A549 (cell line): ENCODE data around the gene PRKCZ. TPM values are rescaled to one million over a fixed set of nuclear protein-coding genes. Genes with fewer than 3 reads are reported as not detected.
A peak's percentile ranks its signal among the peaks of the same experiment; 100 is the strongest.

Source experiments
- ATAC-seq, 2 experiments: fragments of 200-7000 bp in 1 of 2; fragments of >200 bp in 1 of 2; cut with Nextera tagmentation in 1 of 2; cut with Tn5 transposase in 1 of 2; 3 replicates each; pipeline versions ENCODE4 v1.8.0 to v1.9.1; 2018 to 2020; ENCODE audit warnings: mild to moderate bottlenecking in 1 of 2, moderate library complexity in 1 of 2
- CTCF ChIA-PET: fragments of 300-600 bp; sonication (Branson Sonifier 250); formaldehyde crosslinking; extraction: SDS; loops from one replicate; lab custom pipeline; 2021; ENCODE audit warnings: antibody characterized with exemption, inconsistent platforms; lab: Yijun Ruan, JAX
- POLR2A ChIA-PET: fragments of 350-600 bp; formaldehyde crosslinking; extraction: SDS; loops from one replicate; lab custom pipeline; 2021; ENCODE audit warnings: antibody characterized with exemption, inconsistent platforms; lab: Yijun Ruan, JAX
- DNase-seq, 2 experiments: peaks; one replicate each; pipeline versions ENCODE4 v3.0.0 to v3.0.0-alpha.2; 2011 to 2016; ENCODE audit warnings: low read depth in 1 of 2, low spot score in 1 of 2
- FAIRE-seq: peaks from 2 replicates; lab custom pipeline; 2011; peaks lifted over from hg19 to GRCh38; lab: Jason Lieb, UNC
- H3K27ac ChIP-seq, 2 experiments: fragments of >200 bp; sonication (Bioruptor Twin); formaldehyde crosslinking; 3 replicates each; pipeline ENCODE4 v1.5.1; 2016 to 2017
- H3K4me1 ChIP-seq: fragments of >200 bp; sonication (Bioruptor Twin); formaldehyde crosslinking; 3 replicates; pipeline ENCODE4 v1.6.1; 2016
- H3K4me2 ChIP-seq: fragments of >200 bp; sonication (Bioruptor Twin); formaldehyde crosslinking; 3 replicates; pipeline ENCODE4 v1.6.1; 2016
- H3K4me3 ChIP-seq: fragments of >200 bp; sonication (Bioruptor Twin); formaldehyde crosslinking; 3 replicates; pipeline ENCODE4 v1.5.1; 2016
- H3K9me3 ChIP-seq: fragments of >200 bp; sonication (Bioruptor Twin); formaldehyde crosslinking; 3 replicates; pipeline ENCODE4 v1.6.1; 2016
- ATOH8 ChIP-seq: fragments of 250-450 bp; sonication (Bioruptor Pico); IDR thresholded peaks from 2 replicates; pipeline ENCODE4 v1.5.0; 2020; ENCODE audit warnings: low read depth, mild to moderate bottlenecking, moderate library complexity
- BHLHE40 ChIP-seq: IDR thresholded peaks from 2 replicates; pipeline ENCODE4 v1.6.1; 2012; ENCODE audit warnings: low read depth, low read length, inconsistent platforms
- CEBPB ChIP-seq, 2 experiments: fragments of >200 bp in 1 of 2; sonication (Bioruptor Twin) in 1 of 2; formaldehyde crosslinking in 1 of 2; IDR thresholded peaks; 2 replicates each; pipeline ENCODE4 v1.6.1; 2012 to 2016
- EHF ChIP-seq: fragments of 250-450 bp; sonication (Bioruptor Pico); IDR thresholded peaks from 2 replicates; pipeline ENCODE4 v1.5.0; 2020; ENCODE audit warnings: mild to moderate bottlenecking
- EHMT2 ChIP-seq: fragments of 200-600 bp; sonication (generic); IDR thresholded peaks from 2 replicates; pipeline ENCODE4 v1.6.1; 2016; ENCODE audit warnings: antibody characterized with exemption, low read depth, mild to moderate bottlenecking, moderate library complexity
- FOXS1 ChIP-seq: fragments of 250-450 bp; sonication (Bioruptor Pico); IDR thresholded peaks from 2 replicates; pipeline ENCODE4 v1.5.0; 2020; ENCODE audit warnings: mild to moderate bottlenecking, moderate library complexity
- GATA3 ChIP-seq: IDR thresholded peaks from 2 replicates; pipeline ENCODE4 v1.6.1; 2012; ENCODE audit warnings: borderline replicate concordance
- HES2 ChIP-seq: fragments of >200 bp; sonication (Bioruptor Twin); formaldehyde crosslinking; IDR thresholded peaks from 2 replicates; pipeline ENCODE4 v1.6.1; 2016
- HMGXB4 ChIP-seq: fragments of 250-450 bp; sonication (Bioruptor Pico); IDR thresholded peaks from 2 replicates; pipeline ENCODE4 v1.5.0; 2021; ENCODE audit warnings: mild to moderate bottlenecking, moderate library complexity, borderline replicate concordance
- MAFK ChIP-seq: fragments of 450-650 bp; IDR thresholded peaks from 2 replicates; pipeline ENCODE4 v1.6.1; 2014; ENCODE audit not compliant: partially characterized antibody
- NPAS2 ChIP-seq: fragments of 250-450 bp; sonication (Bioruptor Pico); IDR thresholded peaks from 2 replicates; pipeline ENCODE4 v1.8.0; 2022; ENCODE audit warnings: mild to moderate bottlenecking, moderate library complexity, borderline replicate concordance
- NR3C1 ChIP-seq: fragments of >200 bp; sonication (Bioruptor Twin); formaldehyde crosslinking; IDR thresholded peaks from 3 replicates; pipeline ENCODE4 v1.6.1; 2017
- POLR2A ChIP-seq: IDR thresholded peaks from 2 replicates; pipeline ENCODE4 v1.6.1; 2012; ENCODE audit warnings: mild to moderate bottlenecking, low read length
- POLR2AphosphoS2 ChIP-seq: conservative IDR thresholded peaks from 2 replicates; pipeline ENCODE4 v1.6.1; 2012; ENCODE audit warnings: low read length, improper control_type of control experiment, inconsistent platforms
- RCOR1 ChIP-seq: fragments of 150-350 bp; IDR thresholded peaks from 2 replicates; pipeline ENCODE4 v1.6.1; 2014; ENCODE audit warnings: antibody characterized with exemption, low read length, low read depth
- REST ChIP-seq: fragments of 200-600 bp; sonication (generic); IDR thresholded peaks from 2 replicates; pipeline ENCODE4 v1.6.1; 2016; ENCODE audit warnings: antibody characterized with exemption, mild to moderate bottlenecking, moderate library complexity
- RNF2 ChIP-seq: fragments of 200-600 bp; sonication (generic); IDR thresholded peaks from 2 replicates; pipeline ENCODE4 v1.6.1; 2016; ENCODE audit warnings: low read depth, mild to moderate bottlenecking, antibody characterized with exemption, moderate library complexity, borderline replicate concordance
- SMC3 ChIP-seq: fragments of >200 bp; sonication (Bioruptor Twin); formaldehyde crosslinking; IDR thresholded peaks from 3 replicates; pipeline ENCODE4 v1.6.1; 2018; ENCODE audit warnings: inconsistent platforms
- TP53 ChIP-seq: fragments of 250-450 bp; sonication (Bioruptor Pico); IDR thresholded peaks from 2 replicates; pipeline ENCODE4 v1.5.0; 2021; ENCODE audit warnings: mild to moderate bottlenecking, moderate library complexity
- ZNF302 ChIP-seq: fragments of 250-450 bp; sonication (Bioruptor Pico); IDR thresholded peaks from 2 replicates; pipeline ENCODE4 v1.9.0; 2021; ENCODE audit warnings: inconsistent platforms, mild to moderate bottlenecking, moderate library complexity
- ZSCAN20 ChIP-seq: fragments of 250-450 bp; sonication (Bioruptor Pico); IDR thresholded peaks from 2 replicates; pipeline ENCODE4 v1.8.0; 2022; ENCODE audit warnings: mild to moderate bottlenecking, moderate library complexity
- WGBS: methylation state at CpG from one replicate; pipeline ENCODE4 v1.1.6; 2017; ENCODE audit errors: missing lambda C conversion rate; 5-methylcytosine and 5-hydroxymethylcytosine counted together
- polyA plus RNA-seq, 4 experiments: library from polyadenylated mRNA; depleted of rRNA in 3 of 4; stranded (reverse); fragments of >200 nt; fragmentation: RNase III in 1 of 4; extraction: RNeasy Plus Mini Kit Qiagen cat#74134 plus additional on column Dnase treatment in 1 of 4; gene quantifications; 2 replicates in 3 of 4; 3 replicates in 1 of 4; pipeline ENCODE4 v1.2.3, GENCODE V29; 2011 to 2017

The PRKCZ gene
- polyA plus RNA-seq, 2 of the 4 experiments (the other 2 are of a cell fraction), result 9.5 to 9.8 TPM

- no peak for TF ChIP-seq REST
- TF ChIP-seq CEBPB (IDR thresholded peaks at IDR 0.05), result 0 out of 4 replicates have a peak, but pooled peaks of 1 of the 2 experiments have one; percentile 35
- TF ChIP-seq HES2, result no peak
- TF ChIP-seq POLR2A, result peak; percentile 29; the same call in 1 of the 2 replicates
- TF ChIP-seq SMC3, result no peak
Measured at GRCh38 chr1:2189459-2190425, 139.5 kb downstream of the PRKCZ start (continued).

GRCh38 chr1:2190491-2190976 is 140.3 kb downstream of the PRKCZ start:
- CTCF ChIA-PET, result interaction anchor here (1.0 to 3.7 kb wide), 2 partner anchors 16 to 50 kb away, joined by 3 to 18 read pairs; no protein-coding TSS in a partner anchor
- H3K9me3 ChIP-seq, result no peaks in the 10 kb centered on the region
- no peak for TF ChIP-seq HMGXB4
- TF ChIP-seq NR3C1, result no peak
- no peak for TF ChIP-seq EHF (CRISPR knock-in tag)
- no peak for TF ChIP-seq CEBPB (IDR thresholded peaks at IDR 0.05)
- no peak for TF ChIP-seq ZNF302 (CRISPR knock-in tag)
- no peak for TF ChIP-seq BHLHE40
- TF ChIP-seq FOXS1 (CRISPR knock-in tag), result no peak
- TF ChIP-seq, all 56 proteins: peak for 0
- peak overlapping the region in 1 of 2 experiments; percentile 89; a peak in 3 of 6 replicates for H3K27ac ChIP-seq
- FAIRE-seq (no peak), ATAC-seq (no peak), DNase-seq (no peak)
- POLR2A ChIA-PET, result interaction anchor here (1.8 kb wide), 1 partner anchor 201 kb away, joined by 6 read pairs; the partner anchor contains the start of genes MORN1 and RER1
- no peak overlapping the region for H3K4me3 ChIP-seq
- peaks cover 16% of the 10 kb centered on the region; the same call in 2 of the 3 replicates for H3K4me1 ChIP-seq
- WGBS, result 92% methylated on average over 11 of the region's 19 CpGs
- peak overlapping the region; percentile 91; the same call in 2 of the 3 replicates for H3K4me2 ChIP-seq

- 86% methylated on average over 28 of the region's 30 CpGs for WGBS
- ATAC-seq, result no peak
- peaks cover 18% of the 10 kb centered on the region; the same call in 2 of the 3 replicates for H3K4me1 ChIP-seq
- no peak overlapping the region for H3K4me2 ChIP-seq
- POLR2A ChIA-PET, result no interaction called here
- no peak for FAIRE-seq
- H3K9me3 ChIP-seq, result no peaks in the 10 kb centered on the region
- H3K27ac ChIP-seq, result no peak overlapping the region
- no peak overlapping the region for H3K4me3 ChIP-seq
- DNase-seq, result no peak
- TF ChIP-seq CEBPB (IDR thresholded peaks at IDR 0.05) (no peak), EHMT2 (no peak), NPAS2 (no peak), TP53 (CRISPR knock-in tag) (no peak), POLR2AphosphoS2 (no peak), ZSCAN20 (no peak), ATOH8 (CRISPR knock-in tag) (no peak), RNF2 (no peak), MAFK (no peak), RCOR1 (no peak), GATA3 (no peak), HMGXB4 (no peak)
- CTCF ChIA-PET, result interaction anchor here (0.7 to 3.2 kb wide), 4 partner anchors 18 to 190 kb away, joined by 3 to 21 read pairs (median 6); no protein-coding TSS in a partner anchor
Measured at GRCh38 chr1:2192031-2192995, 142.1 kb downstream of the PRKCZ start.
